ENCODE results near the gene SCCPDH.

DNA sequence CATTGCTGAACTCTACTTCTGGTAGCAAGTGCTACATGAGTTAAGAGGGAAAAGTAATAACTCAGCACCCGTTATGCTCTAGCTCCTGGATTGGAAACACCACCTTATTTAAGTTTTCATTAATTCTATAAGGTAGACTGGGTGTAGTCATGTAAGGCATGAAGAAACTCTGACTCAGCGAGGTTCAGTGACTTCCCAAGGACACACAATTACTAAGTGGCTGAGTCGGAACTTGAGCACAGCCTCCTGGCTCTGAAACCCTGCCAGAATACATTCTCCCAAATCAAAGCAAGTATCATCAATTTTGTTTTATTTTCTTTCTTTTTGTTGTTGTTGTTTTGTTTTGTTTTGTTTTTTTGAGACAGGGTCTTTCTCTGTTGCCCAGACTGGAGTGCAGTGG, 29.1 kb upstream of the SCCPDH start:
- TF ChIP-seq POLR2A (IDR thresholded peaks at IDR 0.05), result no peak
- TF ChIP-seq, protein P1, sequence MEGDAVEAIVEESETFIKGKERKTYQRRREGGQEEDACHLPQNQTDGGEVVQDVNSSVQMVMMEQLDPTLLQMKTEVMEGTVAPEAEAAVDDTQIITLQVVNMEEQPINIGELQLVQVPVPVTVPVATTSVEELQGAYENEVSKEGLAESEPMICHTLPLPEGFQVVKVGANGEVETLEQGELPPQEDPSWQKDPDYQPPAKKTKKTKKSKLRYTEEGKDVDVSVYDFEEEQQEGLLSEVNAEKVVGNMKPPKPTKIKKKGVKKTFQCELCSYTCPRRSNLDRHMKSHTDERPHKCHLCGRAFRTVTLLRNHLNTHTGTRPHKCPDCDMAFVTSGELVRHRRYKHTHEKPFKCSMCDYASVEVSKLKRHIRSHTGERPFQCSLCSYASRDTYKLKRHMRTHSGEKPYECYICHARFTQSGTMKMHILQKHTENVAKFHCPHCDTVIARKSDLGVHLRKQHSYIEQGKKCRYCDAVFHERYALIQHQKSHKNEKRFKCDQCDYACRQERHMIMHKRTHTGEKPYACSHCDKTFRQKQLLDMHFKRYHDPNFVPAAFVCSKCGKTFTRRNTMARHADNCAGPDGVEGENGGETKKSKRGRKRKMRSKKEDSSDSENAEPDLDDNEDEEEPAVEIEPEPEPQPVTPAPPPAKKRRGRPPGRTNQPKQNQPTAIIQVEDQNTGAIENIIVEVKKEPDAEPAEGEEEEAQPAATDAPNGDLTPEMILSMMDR (IDR thresholded peaks at IDR 0.05), result no peak
- no peak for TF ChIP-seq POLR2AphosphoS5 (IDR thresholded peaks at IDR 0.05)
